ENCODE measurements around the gene PCNX2. TPM values are rescaled to one million over a fixed set of nuclear protein-coding genes. Genes with fewer than 3 reads are reported as not detected.
A peak's percentile ranks its signal among the peaks of the same experiment; 100 is the strongest.

The PCNX2 gene, protein sequence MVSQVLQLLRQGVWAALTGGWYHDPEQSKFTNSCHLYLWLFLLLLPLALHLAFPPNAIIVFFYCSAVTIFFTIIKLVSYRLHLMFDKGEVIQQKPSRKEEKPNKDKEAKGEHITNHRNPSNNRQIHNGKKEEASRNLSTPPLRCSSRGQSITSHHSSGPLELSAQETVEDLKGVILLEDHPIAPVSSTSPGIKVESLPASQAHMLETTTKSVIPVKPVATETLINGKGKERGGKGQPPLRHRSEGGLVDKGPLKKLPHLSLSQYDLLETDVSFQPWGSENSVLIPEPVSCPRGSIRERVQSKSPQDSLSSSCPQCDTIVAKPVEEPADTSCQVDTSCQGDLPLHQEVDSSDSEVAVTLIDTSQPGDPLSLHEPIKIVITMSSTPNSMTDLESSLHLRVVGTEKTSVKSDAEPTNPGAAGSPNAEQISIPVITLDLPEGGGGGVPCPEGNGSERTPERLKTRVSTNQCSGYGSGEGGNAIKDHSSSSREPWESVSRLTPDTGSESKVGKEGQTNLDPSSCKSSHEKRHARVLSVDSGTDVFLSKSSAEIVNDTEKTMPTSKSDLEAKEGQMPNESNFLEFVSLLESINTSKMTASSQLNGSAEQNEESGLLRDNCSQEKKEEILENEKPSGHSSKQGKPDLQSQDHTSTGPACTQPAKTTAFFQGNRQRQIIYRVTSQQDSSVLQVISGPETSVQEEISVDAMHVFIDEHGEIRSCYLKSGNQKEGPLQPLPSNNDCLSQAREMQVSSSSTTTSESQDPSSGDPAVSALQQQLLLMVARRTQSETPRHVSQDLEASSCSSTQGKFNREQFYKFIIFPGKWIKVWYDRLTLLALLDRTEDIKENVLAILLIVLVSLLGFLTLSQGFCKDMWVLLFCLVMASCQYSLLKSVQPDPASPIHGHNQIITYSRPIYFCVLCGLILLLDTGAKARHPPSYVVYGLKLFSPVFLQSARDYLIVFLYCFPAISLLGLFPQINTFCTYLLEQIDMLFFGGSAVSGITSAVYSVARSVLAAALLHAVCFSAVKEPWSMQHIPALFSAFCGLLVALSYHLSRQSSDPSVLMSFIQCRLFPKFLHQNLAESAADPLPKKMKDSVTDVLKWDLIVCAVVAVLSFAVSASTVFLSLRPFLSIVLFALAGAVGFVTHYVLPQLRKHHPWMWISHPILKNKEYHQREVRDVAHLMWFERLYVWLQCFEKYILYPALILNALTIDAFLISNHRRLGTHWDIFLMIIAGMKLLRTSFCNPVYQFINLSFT (N-terminal part only)
- total RNA-seq (2021; ENCODE audit: unreplicated experiment) (15.3 TPM), Bru-seq, nascent RNA (percentile 74 among the genes with signal in this experiment), BruChase-seq, experiment 1, labeled RNA remaining after a 6-hour chase (percentile 69 among the genes with signal in this experiment), BruChase-seq, experiment 2, labeled RNA remaining after a 2-hour chase (percentile 74 among the genes with signal in this experiment)
- 8.4 and 16.0 TPM in 2 replicates for polyA plus RNA-seq (2012)
- long read RNA-seq, partial matches to known transcripts, result 7 of 16 reads
- long read RNA-seq, other reads (novel, unspliced or antisense), result 9 of 16 reads

DNA sequence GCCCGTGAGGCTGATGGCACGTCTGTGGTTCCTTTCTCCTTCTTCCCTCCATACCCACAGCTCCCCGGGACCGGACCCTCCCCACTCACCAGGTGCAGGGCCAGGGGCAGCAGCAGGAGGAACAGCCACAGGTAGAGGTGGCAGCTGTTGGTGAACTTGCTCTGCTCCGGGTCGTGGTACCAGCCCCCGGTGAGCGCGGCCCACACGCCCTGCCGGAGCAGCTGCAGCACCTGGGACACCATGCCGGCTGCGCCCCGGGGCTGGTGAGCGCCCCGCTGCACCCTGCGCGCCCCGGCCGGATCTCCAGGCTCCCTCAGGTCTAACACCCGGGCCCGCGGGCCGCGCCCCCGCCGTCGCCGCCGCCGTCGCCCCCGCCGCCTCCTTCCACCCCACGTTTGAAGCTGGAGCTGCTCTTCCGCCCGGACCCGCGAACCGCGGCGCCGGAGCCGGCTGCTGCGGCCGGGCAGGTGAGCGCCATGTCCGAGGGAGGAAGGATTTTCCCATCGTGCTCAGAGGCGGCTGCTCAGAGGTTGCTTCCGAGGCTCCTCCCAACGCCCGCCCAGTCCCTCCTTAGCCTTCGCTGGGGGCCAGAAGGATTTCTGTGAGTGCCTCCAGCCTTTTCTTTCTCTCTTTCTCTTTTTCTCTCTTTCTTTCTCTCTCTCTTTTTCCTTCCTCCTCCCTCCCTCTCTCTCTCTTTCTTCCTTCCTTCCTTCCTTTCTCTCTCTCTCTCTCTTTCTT, at the start of gene PCNX2:
PCNX2 (minus strand) TSS at position 489 of the 738 bp plus-strand sequence; CDS start at position 242, 247 bp downstream.
- ATAC-seq, result peak; percentile 95
- CTCF ChIA-PET, result no interaction called here
- TF ChIP-seq, protein P1, sequence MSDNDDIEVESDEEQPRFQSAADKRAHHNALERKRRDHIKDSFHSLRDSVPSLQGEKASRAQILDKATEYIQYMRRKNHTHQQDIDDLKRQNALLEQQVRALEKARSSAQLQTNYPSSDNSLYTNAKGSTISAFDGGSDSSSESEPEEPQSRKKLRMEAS (IDR thresholded peaks at IDR 0.05), result no peak
- TF ChIP-seq RAD21 (IDR thresholded peaks at IDR 0.05; ENCODE audit: low read depth), result no peak
- no peak for TF ChIP-seq ZNF274 (IDR thresholded peaks at IDR 0.05; ENCODE audit: low read depth, low read length)
- TF ChIP-seq EZH2phosphoT487 (IDR thresholded peaks at IDR 0.05; ENCODE audit: borderline replicate concordance), result no peak
- TF ChIP-seq ELF1 (IDR thresholded peaks at IDR 0.05; ENCODE audit: borderline replicate concordance, low read depth), result no peak
- no peak for TF ChIP-seq CBX3 (IDR thresholded peaks at IDR 0.05; ENCODE audit: low read depth)
- peak; percentile 89 for TF ChIP-seq YY1 (IDR thresholded peaks at IDR 0.05; ENCODE audit: extremely low read depth, insufficient replicate concordance, low read depth, low read length)
- no peak for TF ChIP-seq SRF (IDR thresholded peaks at IDR 0.05; ENCODE audit: low read depth)
- TF ChIP-seq EZH2 (IDR thresholded peaks at IDR 0.05), result no peak
- no peak for TF ChIP-seq JUND (IDR thresholded peaks at IDR 0.05)
- TF ChIP-seq, protein P2, sequence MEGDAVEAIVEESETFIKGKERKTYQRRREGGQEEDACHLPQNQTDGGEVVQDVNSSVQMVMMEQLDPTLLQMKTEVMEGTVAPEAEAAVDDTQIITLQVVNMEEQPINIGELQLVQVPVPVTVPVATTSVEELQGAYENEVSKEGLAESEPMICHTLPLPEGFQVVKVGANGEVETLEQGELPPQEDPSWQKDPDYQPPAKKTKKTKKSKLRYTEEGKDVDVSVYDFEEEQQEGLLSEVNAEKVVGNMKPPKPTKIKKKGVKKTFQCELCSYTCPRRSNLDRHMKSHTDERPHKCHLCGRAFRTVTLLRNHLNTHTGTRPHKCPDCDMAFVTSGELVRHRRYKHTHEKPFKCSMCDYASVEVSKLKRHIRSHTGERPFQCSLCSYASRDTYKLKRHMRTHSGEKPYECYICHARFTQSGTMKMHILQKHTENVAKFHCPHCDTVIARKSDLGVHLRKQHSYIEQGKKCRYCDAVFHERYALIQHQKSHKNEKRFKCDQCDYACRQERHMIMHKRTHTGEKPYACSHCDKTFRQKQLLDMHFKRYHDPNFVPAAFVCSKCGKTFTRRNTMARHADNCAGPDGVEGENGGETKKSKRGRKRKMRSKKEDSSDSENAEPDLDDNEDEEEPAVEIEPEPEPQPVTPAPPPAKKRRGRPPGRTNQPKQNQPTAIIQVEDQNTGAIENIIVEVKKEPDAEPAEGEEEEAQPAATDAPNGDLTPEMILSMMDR (IDR thresholded peaks at IDR 0.05 in 2 of 3, conservative IDR thresholded peaks at IDR 0.05 in 1 of 3; ENCODE audit: borderline replicate concordance in 1 of 3, insufficient read depth in 1 of 3, low read depth in 2 of 3, low read length in 2 of 3), result no peak
- TF ChIP-seq, protein P3, sequence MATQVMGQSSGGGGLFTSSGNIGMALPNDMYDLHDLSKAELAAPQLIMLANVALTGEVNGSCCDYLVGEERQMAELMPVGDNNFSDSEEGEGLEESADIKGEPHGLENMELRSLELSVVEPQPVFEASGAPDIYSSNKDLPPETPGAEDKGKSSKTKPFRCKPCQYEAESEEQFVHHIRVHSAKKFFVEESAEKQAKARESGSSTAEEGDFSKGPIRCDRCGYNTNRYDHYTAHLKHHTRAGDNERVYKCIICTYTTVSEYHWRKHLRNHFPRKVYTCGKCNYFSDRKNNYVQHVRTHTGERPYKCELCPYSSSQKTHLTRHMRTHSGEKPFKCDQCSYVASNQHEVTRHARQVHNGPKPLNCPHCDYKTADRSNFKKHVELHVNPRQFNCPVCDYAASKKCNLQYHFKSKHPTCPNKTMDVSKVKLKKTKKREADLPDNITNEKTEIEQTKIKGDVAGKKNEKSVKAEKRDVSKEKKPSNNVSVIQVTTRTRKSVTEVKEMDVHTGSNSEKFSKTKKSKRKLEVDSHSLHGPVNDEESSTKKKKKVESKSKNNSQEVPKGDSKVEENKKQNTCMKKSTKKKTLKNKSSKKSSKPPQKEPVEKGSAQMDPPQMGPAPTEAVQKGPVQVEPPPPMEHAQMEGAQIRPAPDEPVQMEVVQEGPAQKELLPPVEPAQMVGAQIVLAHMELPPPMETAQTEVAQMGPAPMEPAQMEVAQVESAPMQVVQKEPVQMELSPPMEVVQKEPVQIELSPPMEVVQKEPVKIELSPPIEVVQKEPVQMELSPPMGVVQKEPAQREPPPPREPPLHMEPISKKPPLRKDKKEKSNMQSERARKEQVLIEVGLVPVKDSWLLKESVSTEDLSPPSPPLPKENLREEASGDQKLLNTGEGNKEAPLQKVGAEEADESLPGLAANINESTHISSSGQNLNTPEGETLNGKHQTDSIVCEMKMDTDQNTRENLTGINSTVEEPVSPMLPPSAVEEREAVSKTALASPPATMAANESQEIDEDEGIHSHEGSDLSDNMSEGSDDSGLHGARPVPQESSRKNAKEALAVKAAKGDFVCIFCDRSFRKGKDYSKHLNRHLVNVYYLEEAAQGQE (IDR thresholded peaks at IDR 0.05; ENCODE audit: low read depth), result no peak
- TF ChIP-seq SP1 (IDR thresholded peaks at IDR 0.05; ENCODE audit: low read depth), result no peak
- TF ChIP-seq CEBPB (IDR thresholded peaks at IDR 0.05; ENCODE audit: low read depth), result no peak
- no peak for TF ChIP-seq FOSL1 (IDR thresholded peaks at IDR 0.05; ENCODE audit: low read depth)
- peak; percentile 58; the same call in 1 of the 2 replicates for TF ChIP-seq ZFX (IDR thresholded peaks at IDR 0.05)

More for the DNA sequence above, at the start of gene PCNX2:
- H3K9me3 ChIP-seq (ENCODE audit: control insufficient read depth in 1 of 2, insufficient read depth in 1 of 2, low read depth in 1 of 2, low read length in 2 of 2), result no peaks in the 10 kb centered on the region
- peak within 1 kb of the TSS; percentile 70 for H3K9ac ChIP-seq (ENCODE audit: low read length)
- DNase-seq (ENCODE audit: low read depth, low spot score), result peak; percentile 33
- H3K4me2 ChIP-seq (ENCODE audit: low read length), result peak within 1 kb of the TSS; percentile 74
- peaks cover 18 to 43% of the 10 kb centered on the region in 2 experiments; a peak in 3 of 4 replicates for H3K4me1 ChIP-seq (ENCODE audit: control insufficient read depth in 1 of 2, insufficient read depth in 2 of 2, low read length in 2 of 2)
- intact Hi-C loops (cut with micrococcal nuclease), result loop anchor here (10.0 kb wide), 1 partner anchor 609 kb away; the partner anchor contains the start of gene SLC35F3
- H3K79me2 ChIP-seq (ENCODE audit: insufficient read depth, low read length), result peaks cover 44% of the 10 kb centered on the region
- H3K27ac ChIP-seq (ENCODE audit: low read depth, low read length), result peak within 1 kb of the TSS; percentile 65
- no peaks in the 10 kb centered on the region for H3K9me2 ChIP-seq (ENCODE audit: insufficient read depth)
- RAD21 ChIA-PET (ENCODE audit: low non-redundant PET in 1 of 2, low total read pairs in 2 of 2, uncharacterized antibody in 2 of 2, unreplicated experiment in 2 of 2), result no interaction called here
- no peaks in the 10 kb centered on the region for H4K20me1 ChIP-seq (ENCODE audit: insufficient read depth)
- peak within 1 kb of the TSS; percentile 90 for H2AFZ ChIP-seq (ENCODE audit: low read depth, low read length, poor library complexity, severe bottlenecking)
- no TSS peak for BruUV-seq (replicated peaks)
- no peaks in the 10 kb centered on the region for H3K27me3 ChIP-seq (ENCODE audit: insufficient read depth, low read length)
- H3K4me3 ChIP-seq (replicated peaks in 1 of 2; ENCODE audit: low read depth in 1 of 2, low read length in 2 of 2), result peak within 1 kb of the TSS; percentile 79 to 80
- no peaks in the 10 kb centered on the region for H3K36me3 ChIP-seq (ENCODE audit: control insufficient read depth in 1 of 2, insufficient read depth in 2 of 2, low read length in 2 of 2)
- POLR2A ChIA-PET, result no interaction called here

Measured in HCT116 (cell line).